ENCODE results near the gene CGN. TPM values are rescaled to one million over a fixed set of nuclear protein-coding genes. Genes with fewer than 3 reads are reported as not detected.
A peak's percentile ranks its signal among the peaks of the same experiment; 100 is the strongest.

CGN gene
- total RNA-seq, 2 donors from 2014 or later, result 3.3 to 5.4 TPM

DNA sequence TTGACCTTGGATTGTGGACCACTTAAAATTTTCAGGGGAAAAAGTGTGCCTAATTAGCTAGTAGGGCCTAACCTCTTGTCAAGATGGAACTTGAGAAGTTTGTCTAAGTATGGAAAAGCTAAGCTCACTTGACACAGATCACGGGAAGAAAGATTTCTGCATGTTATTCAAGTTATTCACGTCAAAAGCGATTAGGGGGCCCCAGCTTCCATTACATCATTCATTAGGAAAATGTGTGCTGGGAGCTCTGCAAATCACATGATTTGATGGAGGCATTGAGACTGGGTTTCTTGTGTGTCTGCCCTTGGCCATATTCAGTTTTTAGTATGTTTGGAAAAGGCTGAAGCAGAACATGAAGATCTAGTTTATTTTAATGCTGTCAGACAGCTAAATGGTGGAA lies 36.4 kb upstream of the CGN start:
- TF ChIP-seq, protein P1, sequence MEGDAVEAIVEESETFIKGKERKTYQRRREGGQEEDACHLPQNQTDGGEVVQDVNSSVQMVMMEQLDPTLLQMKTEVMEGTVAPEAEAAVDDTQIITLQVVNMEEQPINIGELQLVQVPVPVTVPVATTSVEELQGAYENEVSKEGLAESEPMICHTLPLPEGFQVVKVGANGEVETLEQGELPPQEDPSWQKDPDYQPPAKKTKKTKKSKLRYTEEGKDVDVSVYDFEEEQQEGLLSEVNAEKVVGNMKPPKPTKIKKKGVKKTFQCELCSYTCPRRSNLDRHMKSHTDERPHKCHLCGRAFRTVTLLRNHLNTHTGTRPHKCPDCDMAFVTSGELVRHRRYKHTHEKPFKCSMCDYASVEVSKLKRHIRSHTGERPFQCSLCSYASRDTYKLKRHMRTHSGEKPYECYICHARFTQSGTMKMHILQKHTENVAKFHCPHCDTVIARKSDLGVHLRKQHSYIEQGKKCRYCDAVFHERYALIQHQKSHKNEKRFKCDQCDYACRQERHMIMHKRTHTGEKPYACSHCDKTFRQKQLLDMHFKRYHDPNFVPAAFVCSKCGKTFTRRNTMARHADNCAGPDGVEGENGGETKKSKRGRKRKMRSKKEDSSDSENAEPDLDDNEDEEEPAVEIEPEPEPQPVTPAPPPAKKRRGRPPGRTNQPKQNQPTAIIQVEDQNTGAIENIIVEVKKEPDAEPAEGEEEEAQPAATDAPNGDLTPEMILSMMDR (IDR thresholded peaks at IDR 0.05), result no peak
- no peak overlapping the region for H3K4me3 ChIP-seq
- no peaks in the 10 kb centered on the region for H3K36me3 ChIP-seq
- no peak overlapping the region for H3K27ac ChIP-seq
- peaks cover 0 to 5% of the 10 kb centered on the region in 2 donors for H3K4me1 ChIP-seq
- no peaks in the 10 kb centered on the region for H3K9me3 ChIP-seq
- peak; percentile 21 for DNase-seq (ENCODE audit: low spot score)
- no peaks in the 10 kb centered on the region for H3K27me3 ChIP-seq

DNA sequence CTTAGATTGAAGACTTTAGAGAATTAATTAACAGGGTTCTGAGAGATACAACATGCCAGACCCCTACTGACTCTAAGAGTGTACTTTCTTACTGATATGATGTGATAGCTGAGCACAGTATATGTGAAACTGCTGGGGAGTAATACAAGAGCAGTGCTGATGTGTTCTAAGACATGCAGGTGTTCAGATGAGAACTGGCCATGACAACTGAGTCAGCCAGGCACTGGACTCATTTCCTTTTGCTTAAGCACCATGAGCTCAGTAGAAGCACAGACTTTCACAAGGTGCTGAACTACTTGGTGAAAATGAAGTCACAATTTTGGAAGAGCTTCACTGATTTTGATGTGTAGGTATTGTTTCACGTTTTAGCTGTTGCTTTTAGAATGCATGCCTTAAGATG lies 36.0 kb upstream of the CGN start:
- H3K27me3 ChIP-seq, result no peaks in the 10 kb centered on the region
- DNase-seq (ENCODE audit: low spot score), result peak; percentile 9

DNA sequence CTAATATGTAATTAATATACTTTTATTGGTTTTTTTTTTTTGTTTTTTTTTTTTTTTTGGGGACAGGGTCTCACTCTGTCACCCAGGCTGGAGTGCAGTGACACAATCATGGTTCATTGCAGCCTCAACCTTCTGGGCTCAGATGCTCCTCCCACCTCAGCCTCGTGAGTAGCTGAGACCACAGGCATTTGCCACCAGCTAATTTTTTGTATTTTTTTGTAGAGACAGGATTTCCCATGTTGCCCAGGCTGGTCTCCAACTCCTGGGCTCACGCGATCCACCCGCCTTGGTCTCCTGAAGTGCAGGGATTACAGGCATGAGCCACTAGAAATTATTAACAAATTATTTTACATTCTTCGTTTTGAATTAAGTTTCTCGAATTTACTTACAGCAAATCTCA lies 35.1 kb upstream of the CGN start:
- H3K36me3 ChIP-seq, result no peaks in the 10 kb centered on the region
- TF ChIP-seq, protein P1 (IDR thresholded peaks at IDR 0.05), result no peak

More for the DNA sequence above, 36.0 kb upstream of the CGN start:
- no peak overlapping the region for H3K4me3 ChIP-seq
- no peaks in the 10 kb centered on the region for H3K36me3 ChIP-seq
- H3K4me1 ChIP-seq, result peaks cover 0 to 5% of the 10 kb centered on the region in 2 donors
- no peak overlapping the region for H3K27ac ChIP-seq
- no peaks in the 10 kb centered on the region for H3K9me3 ChIP-seq
- TF ChIP-seq, protein P1 (IDR thresholded peaks at IDR 0.05), result no peak

DNA sequence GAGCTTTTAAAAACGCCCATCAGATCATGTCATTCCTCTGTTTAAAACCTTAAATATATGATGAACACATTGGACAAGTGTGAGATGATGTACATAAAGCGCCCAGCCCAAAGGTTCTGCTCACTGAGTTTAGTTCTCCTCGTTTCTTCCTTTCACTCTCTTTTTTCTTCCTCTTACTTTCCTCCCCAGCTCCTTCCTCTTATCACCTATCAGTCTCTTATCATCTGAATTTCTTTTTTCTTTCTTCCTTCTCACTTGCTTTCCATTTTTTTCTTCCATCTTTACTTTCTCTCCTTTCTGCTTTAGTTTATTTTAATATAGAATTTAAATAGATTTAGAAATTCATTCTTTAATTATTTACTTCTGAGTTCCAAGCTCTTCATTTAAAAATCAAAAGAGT lies 34.1 kb upstream of the CGN start:
- TF ChIP-seq, protein P1 (IDR thresholded peaks at IDR 0.05), result no peak

More for the DNA sequence above, 35.1 kb upstream of the CGN start:
- Histone ChIP-seq H3K4me3 (no peak overlapping the region), H3K4me1 (peaks cover 0 to 5% of the 10 kb centered on the region in 2 donors), H3K27me3 (no peaks in the 10 kb centered on the region), H3K9me3 (no peaks in the 10 kb centered on the region), H3K27ac (no peak overlapping the region)
- peak; percentile 5 for DNase-seq (ENCODE audit: low spot score)

DNA sequence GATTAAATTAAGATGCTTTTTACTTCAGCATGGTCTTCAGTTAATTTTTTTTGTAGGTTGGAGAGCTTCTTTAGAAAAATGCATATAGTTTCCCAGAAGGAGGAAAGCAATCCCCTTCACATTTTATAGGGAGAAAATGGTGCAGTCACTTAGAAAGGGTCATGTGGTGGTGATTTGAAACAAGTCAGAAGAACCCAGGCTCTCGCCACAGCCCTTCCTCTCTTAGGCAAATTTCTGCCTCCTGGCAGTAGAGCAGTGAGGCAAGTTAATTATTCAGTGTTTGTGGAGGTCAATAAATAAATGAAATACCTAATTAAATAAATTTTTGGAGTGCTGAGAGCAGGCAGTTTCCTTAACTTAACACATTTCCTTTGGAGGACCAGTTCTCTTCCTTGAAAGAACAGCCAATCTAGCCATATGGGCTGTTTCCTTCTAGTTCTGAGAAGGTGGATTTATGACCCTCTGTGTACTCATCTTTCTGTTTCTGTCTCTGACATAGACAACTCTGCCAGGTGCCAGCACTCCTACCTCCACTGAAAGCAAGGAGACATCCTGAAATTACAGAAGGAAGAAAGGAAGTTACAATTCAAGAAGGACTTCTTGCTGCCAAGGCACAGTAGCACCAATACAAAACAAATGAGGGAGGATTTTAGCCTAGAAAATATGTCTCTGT lies 32.9 kb upstream of the CGN start:
- TF ChIP-seq, protein P1 (IDR thresholded peaks at IDR 0.05), result no peak
- no peaks in the 10 kb centered on the region for H3K27me3 ChIP-seq
- peak; percentile 9 for DNase-seq (ENCODE audit: low spot score)
- no peak overlapping the region for H3K27ac ChIP-seq
- H3K4me3 ChIP-seq, result no peak overlapping the region
- H3K36me3 ChIP-seq, result no peaks in the 10 kb centered on the region
- peaks cover 3 to 9% of the 10 kb centered on the region in 2 donors for H3K9me3 ChIP-seq
- peaks cover 0 to 5% of the 10 kb centered on the region in 2 donors for H3K4me1 ChIP-seq

More for the DNA sequence above, 34.1 kb upstream of the CGN start:
- Histone ChIP-seq H3K27me3 (no peaks in the 10 kb centered on the region), H3K4me3 (no peak overlapping the region), H3K9me3 (peaks cover 1 to 4% of the 10 kb centered on the region in 2 donors), H3K27ac (no peak overlapping the region), H3K36me3 (no peaks in the 10 kb centered on the region), H3K4me1 (peaks cover 0 to 5% of the 10 kb centered on the region in 2 donors)
- no peak for DNase-seq (ENCODE audit: low spot score)

DNA sequence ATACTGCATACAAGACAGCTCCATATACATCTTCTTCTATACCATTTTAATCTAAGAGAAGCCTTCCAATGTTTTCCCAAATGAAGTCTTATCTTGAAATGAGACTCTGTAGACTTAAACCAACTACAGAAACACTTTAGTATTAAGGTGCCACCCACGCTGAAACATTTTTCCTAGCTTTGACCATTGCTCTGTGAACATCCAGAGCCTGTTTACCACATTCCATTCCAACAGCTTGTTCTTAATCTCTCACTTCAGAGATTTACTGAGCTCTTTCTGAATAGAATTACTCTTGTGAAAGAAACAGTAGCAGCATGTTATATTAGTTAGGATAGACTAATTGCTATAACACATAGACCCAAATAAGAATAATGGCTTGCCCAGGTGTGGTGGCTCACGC lies 32.3 kb upstream of the CGN start:
- Histone ChIP-seq H3K4me1 (no peaks in the 10 kb centered on the region), H3K27ac (no peak overlapping the region), H3K9me3 (peaks cover 3 to 9% of the 10 kb centered on the region in 2 donors), H3K4me3 (no peak overlapping the region), H3K36me3 (no peaks in the 10 kb centered on the region), H3K27me3 (no peaks in the 10 kb centered on the region)
- TF ChIP-seq, protein P1 (IDR thresholded peaks at IDR 0.05), result no peak
- no peak for DNase-seq (ENCODE audit: low spot score)
